ENCODE results near the gene LRCH1. TPM values are rescaled to one million over a fixed set of nuclear protein-coding genes. Genes with fewer than 3 reads are reported as not detected.

Gene LRCH1
- total and polyA plus RNA-seq, 11 donors, result 4.5 to 20.1 (median 12.5) TPM

GRCh38 chr13:46799139-46799538, 246.2 kb downstream of the LRCH1 start:
- H3K4me1 ChIP-seq, result peaks cover 0 to 32% (median 21%) of the 10 kb centered on the region in 12 donors
- no peak for ATAC-seq
- intact Hi-C loops (cut with DNase I), result no loop called here

DNA sequence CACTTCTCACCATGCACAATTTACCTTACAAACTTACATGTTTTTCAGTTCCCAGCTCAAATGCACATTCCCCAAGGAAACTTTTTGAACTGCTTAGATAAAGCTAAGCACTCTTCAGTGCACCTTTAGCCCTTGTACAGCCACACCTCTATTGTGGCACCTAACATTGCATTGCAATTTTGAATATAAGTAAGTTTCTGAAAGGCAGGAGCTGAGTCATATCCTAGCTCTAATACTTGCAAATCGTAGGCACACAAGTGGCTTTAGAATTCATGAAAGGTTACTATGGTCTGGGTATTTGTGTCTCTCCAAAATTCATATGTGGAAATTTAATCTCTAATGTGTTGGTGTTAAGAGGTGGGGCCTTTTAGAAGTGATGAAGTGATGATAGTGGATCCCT, 248.9 kb downstream of the LRCH1 start:
- no peak for ATAC-seq
- 59 to 90% (median 82%) methylated on average over 1 of the region's 1 CpG for WGBS, 4 donors
- Histone ChIP-seq H3K36me3 (no peaks in the 10 kb centered on the region), H3K27me3 (no peaks in the 10 kb centered on the region), H3K4me3 (no peak overlapping the region), H3K4me1 (peaks cover 0 to 11% (median 3%) of the 10 kb centered on the region in 12 donors), H3K9me3 (no peaks in the 10 kb centered on the region), H3K27ac (no peak overlapping the region)
- no peak for TF ChIP-seq CTCF (IDR thresholded peaks at IDR 0.05)
- TF ChIP-seq POLR2A (IDR thresholded peaks at IDR 0.05), result no peak
- no peak for DNase-seq
- intact Hi-C loops (cut with DNase I), result loop anchor here in 1 of 10 donors (5.0 kb wide), 1 partner anchor 90 kb away; no protein-coding TSS in a partner anchor

More at GRCh38 chr13:46799139-46799538, 246.2 kb downstream of the LRCH1 start:
- no peaks in the 10 kb centered on the region for H3K9me3 ChIP-seq
- H3K27me3 ChIP-seq, result no peaks in the 10 kb centered on the region
- WGBS, 4 donors, result 82 to 90% (median 86%) methylated on average over 4 of the region's 4 CpGs
- no peak overlapping the region for H3K27ac ChIP-seq
- no peak overlapping the region for H3K4me3 ChIP-seq
- no peak for TF ChIP-seq CTCF (IDR thresholded peaks at IDR 0.05)
- TF ChIP-seq POLR2A (IDR thresholded peaks at IDR 0.05), result no peak
- no peaks in the 10 kb centered on the region for H3K36me3 ChIP-seq
- no peak for DNase-seq

Other genes with a start within 250 kb of the LRCH1 start
- gene RUBCNL, start 165.9 kb upstream of the LRCH1 start, total RNA-seq, result 1 to 10 TPM in 2 of 9 donors, under 1 TPM in 6, not detected in 1; 0.25 to 5.9 (median 0.51) TPM
- under 1 TPM; 0.29 to 0.42 TPM for gene RUBCNL, start 165.9 kb upstream of the LRCH1 start, polyA plus RNA-seq
- 100 to 1,000 TPM in 5 of 9 donors, 10 to 100 TPM in 4; 89.7 to 109 (median 103) TPM for gene ESD, start 244.0 kb downstream of the LRCH1 start, total RNA-seq
- gene ESD, start 244.0 kb downstream of the LRCH1 start, polyA plus RNA-seq, result 100 to 1,000 TPM in 1 of 2 donors, 10 to 100 TPM in 1; 94.1 to 113 TPM